Placental epithelial cell (primary cell): ENCODE data around the gene GDNF. TPM values are rescaled to one million over a fixed set of nuclear protein-coding genes. Genes with fewer than 3 reads are reported as not detected.

Source experiments
- total RNA-seq: library from RNA; depleted of rRNA; stranded (reverse); fragments of >200 nt; gene quantifications from 2 replicates; pipeline ENCODE4 v1.2.3, GENCODE V29; 2012

Gene GDNF, protein sequence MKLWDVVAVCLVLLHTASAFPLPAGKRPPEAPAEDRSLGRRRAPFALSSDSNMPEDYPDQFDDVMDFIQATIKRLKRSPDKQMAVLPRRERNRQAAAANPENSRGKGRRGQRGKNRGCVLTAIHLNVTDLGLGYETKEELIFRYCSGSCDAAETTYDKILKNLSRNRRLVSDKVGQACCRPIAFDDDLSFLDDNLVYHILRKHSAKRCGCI
- under 0.01 and 1.2 TPM in 2 replicates for total RNA-seq

DNA sequence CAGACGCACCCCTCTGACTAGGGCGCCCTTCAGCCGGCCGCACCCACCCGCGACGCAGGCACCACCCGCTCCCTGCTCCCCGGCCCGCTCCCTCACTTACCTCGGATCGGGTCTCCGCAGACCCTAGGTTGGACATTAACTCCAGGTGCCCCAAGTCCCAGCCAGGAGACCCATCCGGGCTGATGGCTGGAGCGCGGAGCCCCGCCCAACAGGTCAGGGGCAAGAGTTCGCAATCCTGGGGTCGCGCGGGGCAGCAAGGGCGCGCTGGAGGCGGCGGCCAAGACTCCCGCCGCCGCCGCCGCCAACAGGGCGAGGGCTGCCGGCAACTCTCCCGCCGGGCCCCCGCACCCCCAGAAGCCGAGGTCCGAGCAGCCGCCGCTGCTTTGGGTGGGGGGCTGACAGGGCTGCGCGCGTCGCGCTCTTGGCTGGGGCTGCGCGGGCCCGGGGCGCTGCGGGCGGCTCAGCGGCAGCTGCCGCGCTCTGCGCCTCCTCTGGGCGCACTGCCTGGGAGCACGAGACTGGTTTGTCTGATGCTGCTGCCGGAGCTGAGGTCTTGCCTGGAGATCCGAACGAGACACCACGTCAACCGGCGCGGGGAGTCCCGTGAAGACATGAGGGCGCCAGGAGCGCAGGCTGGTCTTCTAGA is at the start of gene GDNF:
TSS of gene GDNF (minus strand) at position 635 of the 646 bp plus-strand sequence. CDS start 5,245 bp downstream, outside the sequence.

